HEK293T (cell line): ENCODE measurements around the gene NPPC.
"Not testable (repeated sequence)": the region's sequence is repeated elsewhere in the genome, so short reads cannot be mapped to it uniquely, and the experiment has no call there.

Experiments used
- FOXK2 ChIP-seq: fragments of 450-650 bp; IDR thresholded peaks from 2 replicates; pipeline ENCODE4 v1.6.1; 2016; ENCODE audit warnings: mild to moderate bottlenecking
- LEF1 ChIP-seq: fragments of 450-650 bp; IDR thresholded peaks from 2 replicates; pipeline ENCODE4 v1.6.1; 2017; ENCODE audit warnings: mild to moderate bottlenecking, borderline replicate concordance

GRCh38 chr2:231910161-231910560 lies 16.0 kb downstream of the NPPC start:
- TF ChIP-seq LEF1, FOXK2: not testable (repeated sequence)
